Stimulated activated memory B cell treated with anti-CD40 and anti-IgM and Interleukin-4, amounts not matched to agents 10 μg/mL and 1 μg/mL and 100 μg/mL, for 72 hours (primary cell): ENCODE measurements around the gene OSBPL6.
"Not testable (repeated sequence)": the region's sequence is repeated elsewhere in the genome, so short reads cannot be mapped to it uniquely, and the experiment has no call there.

Experiments used
- ATAC-seq: fragments of 150-1000 bp; cut with Tn5 transposase; 2 replicates; pipeline ENCODE4 v1.10.0; 2021
- H3K27ac Mint-ChIP-seq: one replicate; pipeline ENCODE4 v1.8.0; 2022; ENCODE audit warnings: mild to moderate bottlenecking, mixed read lengths
- H3K27me3 Mint-ChIP-seq: one replicate; pipeline ENCODE4 v1.8.0; 2022; ENCODE audit warnings: mixed read lengths
- H3K36me3 Mint-ChIP-seq: one replicate; pipeline ENCODE4 v1.8.0; 2022; ENCODE audit warnings: mixed read lengths
- H3K4me1 Mint-ChIP-seq: one replicate; pipeline ENCODE4 v1.8.0; 2022; ENCODE audit warnings: mixed read lengths
- H3K4me3 Mint-ChIP-seq: one replicate; pipeline ENCODE4 v1.8.0; 2022; ENCODE audit warnings: mild to moderate bottlenecking, moderate library complexity, mixed read lengths
- H3K9me3 Mint-ChIP-seq: one replicate; pipeline ENCODE4 v1.8.0; 2022; ENCODE audit warnings: mixed read lengths

Gene OSBPL6

DNA sequence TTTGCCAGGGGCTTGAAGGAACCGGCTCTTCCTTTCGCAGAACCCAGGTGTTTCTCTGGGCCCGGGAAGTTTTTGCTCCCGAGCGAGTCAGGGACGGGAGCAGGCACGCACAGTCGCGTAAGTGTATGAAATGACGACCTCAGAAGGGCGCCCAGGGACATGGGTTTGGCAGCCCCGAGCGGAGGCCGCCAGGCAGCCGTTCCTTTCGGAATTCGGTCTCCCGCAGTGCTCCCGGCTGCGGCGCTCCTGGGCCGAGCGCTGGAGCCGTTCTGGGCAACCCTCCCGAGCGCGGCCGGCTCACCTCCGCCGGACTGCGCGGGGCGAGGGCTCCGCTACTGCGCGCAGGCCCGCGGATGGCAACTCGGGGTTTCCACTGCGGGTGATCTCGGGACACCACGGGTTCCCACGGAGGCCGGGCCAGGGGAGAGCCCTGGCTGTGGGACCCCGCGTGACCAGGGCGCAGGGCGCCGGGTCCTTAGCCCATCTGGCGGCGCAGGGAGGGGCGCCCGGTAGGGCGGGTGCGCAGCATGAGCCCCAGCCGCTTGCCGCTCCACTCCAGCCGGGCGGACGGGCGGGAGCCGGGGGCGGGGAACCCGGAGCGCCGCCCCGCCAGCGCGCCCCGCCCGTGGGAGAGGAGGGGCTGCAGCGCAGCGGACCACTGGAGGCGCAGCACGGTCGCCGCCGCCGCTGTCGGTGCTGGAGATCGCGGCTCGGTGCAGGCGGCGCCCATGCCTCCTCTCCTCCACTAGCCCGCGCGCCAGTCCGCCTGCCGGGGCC lies at the start of gene OSBPL6:
Gene OSBPL6 (plus strand): TSS at position 690 of the 777 bp plus-strand sequence. CDS start 111,673 bp downstream, outside the sequence.
- Mint-ChIP-seq H3K36me3 (no peaks in the 10 kb centered on the region), H3K4me1 (peaks cover 12% of the 10 kb centered on the region), H3K9me3 (peaks cover 4% of the 10 kb centered on the region), H3K27ac (no peak within 1 kb of the TSS), H3K4me3 (peak within 1 kb of the TSS; percentile 70), H3K27me3 (peaks cover 47% of the 10 kb centered on the region)
- ATAC-seq: peak; percentile 90

DNA sequence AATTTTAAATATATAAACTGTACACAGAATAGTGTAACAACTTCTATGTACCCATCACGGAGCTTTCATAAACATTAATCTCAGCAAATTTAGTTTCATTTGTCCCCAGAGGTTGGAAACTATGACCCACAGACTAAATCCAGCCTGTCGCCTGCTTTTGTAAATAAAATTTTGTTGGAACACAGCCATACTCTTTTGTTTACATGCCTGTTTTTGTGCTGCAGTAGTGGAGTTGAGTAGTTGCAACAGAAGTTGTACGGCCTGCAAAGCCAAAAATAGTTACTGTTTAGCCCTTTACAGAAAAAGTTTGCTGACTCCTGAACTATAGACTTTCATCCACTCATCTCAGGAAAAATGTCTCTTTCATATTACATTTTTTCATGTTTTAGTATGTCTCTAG lies 42.3 kb upstream of the OSBPL6 start:
- H3K4me3 Mint-ChIP-seq: no peak overlapping the region
- H3K36me3 Mint-ChIP-seq: no peaks in the 10 kb centered on the region
- no peak overlapping the region for H3K27ac Mint-ChIP-seq
- ATAC-seq: no peak
- H3K27me3 Mint-ChIP-seq: peaks cover 44% of the 10 kb centered on the region
- H3K9me3 Mint-ChIP-seq: peaks cover 11% of the 10 kb centered on the region
- H3K4me1 Mint-ChIP-seq: no peaks in the 10 kb centered on the region

DNA sequence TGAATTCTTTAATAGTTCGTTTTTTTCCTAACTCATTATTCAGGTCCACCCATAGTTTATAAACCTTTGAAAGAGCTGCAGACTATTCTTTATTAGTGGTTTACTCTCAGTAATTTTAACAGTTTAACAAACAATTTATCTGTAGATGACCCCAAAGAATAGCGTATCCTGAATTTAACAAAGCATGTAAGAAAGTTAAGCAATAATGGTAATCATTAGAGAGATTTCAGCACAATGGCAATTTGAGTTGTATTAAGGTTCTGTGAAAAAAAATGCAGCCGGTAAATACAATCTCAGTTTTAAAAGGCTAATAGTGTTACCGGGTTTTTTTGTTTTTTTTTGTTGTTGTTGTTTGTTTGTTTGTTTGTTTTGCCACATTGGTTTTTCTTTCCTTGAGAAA lies 41.8 kb upstream of the OSBPL6 start:
- no peaks in the 10 kb centered on the region for H3K36me3 Mint-ChIP-seq
- H3K4me1 Mint-ChIP-seq: no peaks in the 10 kb centered on the region
- H3K27ac Mint-ChIP-seq: no peak overlapping the region
- H3K27me3 Mint-ChIP-seq: peaks cover 39% of the 10 kb centered on the region
- no peak overlapping the region for H3K4me3 Mint-ChIP-seq
- peaks cover 11% of the 10 kb centered on the region for H3K9me3 Mint-ChIP-seq
- ATAC-seq: no peak

DNA sequence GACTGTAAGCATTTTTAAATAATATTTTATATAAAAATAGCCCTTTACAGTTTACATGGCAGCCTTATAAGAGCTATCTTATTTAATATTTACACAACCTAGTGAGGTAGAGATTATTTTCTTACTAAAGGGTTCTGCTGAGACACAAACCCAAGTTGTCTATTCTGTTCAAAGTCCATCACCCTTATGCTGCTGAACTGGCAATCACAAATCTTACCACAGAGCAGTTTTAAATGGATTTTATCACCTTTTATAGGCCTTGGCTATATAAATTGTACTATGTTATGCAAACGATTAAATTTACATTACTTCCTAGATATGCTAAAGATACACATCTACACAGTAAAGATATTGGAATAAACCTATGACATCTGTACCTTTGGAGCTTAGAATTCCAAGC lies 41.3 kb upstream of the OSBPL6 start:
- Mint-ChIP-seq H3K4me3 (no peak overlapping the region), H3K27ac (no peak overlapping the region), H3K27me3 (peaks cover 35% of the 10 kb centered on the region), H3K9me3 (peaks cover 11% of the 10 kb centered on the region), H3K4me1 (no peaks in the 10 kb centered on the region), H3K36me3 (no peaks in the 10 kb centered on the region)
- no peak for ATAC-seq

DNA sequence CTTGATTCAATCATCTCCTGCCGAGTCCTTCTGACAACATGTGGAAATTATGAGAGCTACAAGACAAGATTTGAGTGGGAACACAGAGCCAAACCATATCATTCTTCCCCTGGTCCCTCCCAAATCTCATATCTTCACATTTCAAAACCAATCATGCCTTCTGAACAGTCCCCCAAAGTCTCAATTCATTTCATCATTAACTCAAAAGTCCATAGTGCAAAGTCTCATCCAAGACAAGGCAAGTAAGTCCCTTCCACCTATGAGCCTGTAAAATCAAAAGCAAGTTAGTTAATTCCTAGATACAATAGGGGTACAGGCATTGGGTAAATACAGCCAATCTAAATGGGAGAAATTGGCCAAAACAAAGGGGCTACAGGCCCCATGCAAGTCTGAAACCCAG lies 40.4 kb upstream of the OSBPL6 start:
- not testable (repeated sequence) for H3K27ac Mint-ChIP-seq, H3K4me3 Mint-ChIP-seq, ATAC-seq, H3K36me3 Mint-ChIP-seq, H3K4me1 Mint-ChIP-seq
- peaks cover 30% of the 10 kb centered on the region for H3K27me3 Mint-ChIP-seq
- peaks cover 11% of the 10 kb centered on the region for H3K9me3 Mint-ChIP-seq

DNA sequence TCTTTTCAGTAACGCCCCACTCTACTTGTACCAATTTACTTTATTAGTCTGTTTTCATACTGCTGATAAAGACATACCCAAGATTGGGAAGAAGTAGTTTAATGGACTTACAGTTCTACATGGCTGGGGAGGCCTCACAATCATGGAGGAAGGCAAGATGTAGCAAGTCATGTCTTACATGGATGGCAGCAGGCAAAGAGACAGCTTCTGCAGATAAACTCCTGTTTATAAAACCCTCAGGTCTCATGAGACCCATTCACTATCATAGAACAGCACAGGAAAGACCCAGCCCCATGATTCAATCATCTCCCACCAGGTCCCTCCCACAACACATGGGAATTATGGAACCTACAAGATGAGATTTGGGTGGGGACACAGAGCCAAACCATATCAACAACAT lies 38.8 kb upstream of the OSBPL6 start:
- H3K9me3 Mint-ChIP-seq: peaks cover 11% of the 10 kb centered on the region
- no peaks in the 10 kb centered on the region for H3K4me1 Mint-ChIP-seq
- H3K36me3 Mint-ChIP-seq: no peaks in the 10 kb centered on the region
- no peak overlapping the region for H3K27ac Mint-ChIP-seq
- H3K27me3 Mint-ChIP-seq: peaks cover 27% of the 10 kb centered on the region
- no peak for ATAC-seq
- no peak overlapping the region for H3K4me3 Mint-ChIP-seq

DNA sequence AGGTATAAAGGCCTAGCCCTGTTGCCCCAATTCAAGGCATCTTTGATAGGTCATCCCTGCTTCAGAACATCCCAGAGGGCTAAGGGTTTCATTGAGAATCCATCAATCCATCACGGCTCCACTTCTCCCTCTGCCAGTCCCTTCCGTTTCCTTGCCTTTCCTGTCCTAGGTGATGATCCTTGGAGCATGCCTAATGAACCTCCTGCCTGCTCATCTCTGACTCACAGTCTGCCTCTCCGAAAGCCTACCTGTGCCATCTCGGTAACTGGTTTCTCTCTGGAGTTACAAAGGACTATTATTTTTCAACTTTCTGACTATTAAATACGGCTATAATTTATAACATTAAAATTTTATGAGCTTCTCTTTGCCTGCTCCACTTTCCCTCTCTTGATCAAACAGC lies 36.7 kb upstream of the OSBPL6 start:
- H3K27me3 Mint-ChIP-seq: peaks cover 33% of the 10 kb centered on the region
- no peak overlapping the region for H3K4me3 Mint-ChIP-seq
- no peak overlapping the region for H3K27ac Mint-ChIP-seq
- H3K4me1 Mint-ChIP-seq: no peaks in the 10 kb centered on the region
- no peaks in the 10 kb centered on the region for H3K36me3 Mint-ChIP-seq
- no peak for ATAC-seq
- H3K9me3 Mint-ChIP-seq: peaks cover 11% of the 10 kb centered on the region

DNA sequence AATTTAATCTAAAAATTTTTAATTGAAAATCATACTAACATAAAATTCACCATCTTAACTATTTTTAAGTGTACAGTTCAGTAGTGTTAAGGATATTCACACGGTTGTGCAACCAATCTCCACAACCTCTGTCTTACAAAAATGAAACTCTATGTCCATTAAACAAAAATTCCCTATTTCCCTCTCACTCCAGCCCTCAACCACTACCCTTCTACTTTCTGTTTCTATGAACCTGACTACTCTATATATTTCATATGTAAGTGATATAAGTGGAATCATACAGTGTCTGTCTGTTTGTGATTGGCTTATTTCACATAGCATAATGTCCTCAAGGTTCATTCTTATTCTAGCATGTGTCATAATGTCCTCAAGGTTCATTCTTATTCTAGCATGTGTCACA lies 34.3 kb upstream of the OSBPL6 start:
- Mint-ChIP-seq H3K36me3 (no peaks in the 10 kb centered on the region), H3K27me3 (peaks cover 26% of the 10 kb centered on the region), H3K4me1 (peaks cover 6% of the 10 kb centered on the region), H3K27ac (no peak overlapping the region), H3K4me3 (no peak overlapping the region), H3K9me3 (peaks cover 6% of the 10 kb centered on the region)
- no peak for ATAC-seq

DNA sequence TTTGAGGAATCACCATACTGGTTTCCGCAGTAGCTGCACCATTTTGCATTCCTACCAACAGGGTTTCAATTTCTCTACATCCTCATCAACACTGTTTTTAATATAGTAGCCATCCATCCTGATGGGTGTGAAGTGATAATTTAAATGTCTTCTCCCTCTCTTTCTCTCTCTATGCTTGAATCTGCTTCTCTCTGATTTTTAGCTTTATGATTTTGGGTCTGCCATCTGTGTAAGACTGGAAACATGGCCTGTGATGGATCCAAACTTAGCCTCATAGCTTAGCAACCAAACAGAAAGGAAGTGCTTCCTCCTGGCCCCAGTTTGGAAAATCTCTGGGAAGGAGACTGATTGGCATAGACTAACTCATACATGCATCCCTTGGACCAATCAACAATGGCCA lies 33.7 kb upstream of the OSBPL6 start:
- Mint-ChIP-seq H3K36me3 (no peaks in the 10 kb centered on the region), H3K27me3 (peaks cover 26% of the 10 kb centered on the region), H3K27ac (no peak overlapping the region), H3K4me1 (peaks cover 6% of the 10 kb centered on the region), H3K9me3 (peaks cover 1% of the 10 kb centered on the region), H3K4me3 (no peak overlapping the region)
- ATAC-seq: no peak

DNA sequence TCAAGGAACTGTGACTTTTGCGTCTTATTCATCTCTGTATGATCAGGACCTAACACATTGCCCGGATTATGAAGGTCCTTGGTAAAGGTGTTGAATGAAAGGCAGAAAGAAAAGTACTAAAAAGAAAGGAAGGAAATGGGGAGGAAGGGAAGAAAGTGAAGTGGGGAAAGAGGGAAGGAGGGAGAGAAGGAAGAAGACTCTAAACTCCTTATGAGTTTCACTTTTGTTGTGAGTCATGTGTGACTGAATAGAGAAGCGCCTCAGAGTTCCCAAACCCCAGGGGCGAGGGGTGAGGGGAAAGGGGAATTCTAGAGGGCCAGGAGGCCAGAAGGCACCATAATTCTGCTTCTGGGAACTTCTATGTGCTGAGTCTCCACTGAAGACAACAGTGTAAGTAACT lies 30.9 kb upstream of the OSBPL6 start:
- H3K27me3 Mint-ChIP-seq: peaks cover 26% of the 10 kb centered on the region
- no peaks in the 10 kb centered on the region for H3K9me3 Mint-ChIP-seq
- ATAC-seq: no peak
- H3K4me1 Mint-ChIP-seq: peaks cover 6% of the 10 kb centered on the region
- no peak overlapping the region for H3K27ac Mint-ChIP-seq
- H3K4me3 Mint-ChIP-seq: no peak overlapping the region
- no peaks in the 10 kb centered on the region for H3K36me3 Mint-ChIP-seq

DNA sequence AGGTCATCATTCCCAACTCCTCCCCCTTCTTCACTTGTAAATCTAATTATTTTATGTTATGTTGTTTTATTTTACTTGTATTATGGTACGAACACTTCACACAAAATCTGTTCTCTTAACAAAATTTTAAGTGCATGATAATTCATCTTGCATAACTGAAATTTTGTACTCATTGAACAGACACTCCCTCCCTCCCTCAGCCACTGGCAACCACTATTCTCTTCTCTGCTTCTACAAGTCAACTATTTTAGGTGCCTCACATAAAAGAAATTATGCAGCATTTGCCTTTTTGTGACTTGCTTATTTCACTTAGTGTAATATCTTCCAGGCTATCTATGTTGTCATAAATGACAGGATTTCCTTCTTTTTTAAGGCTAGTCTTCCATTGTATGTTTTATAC lies 30.4 kb upstream of the OSBPL6 start:
- Mint-ChIP-seq H3K4me3 (no peak overlapping the region), H3K36me3 (no peaks in the 10 kb centered on the region), H3K27me3 (peaks cover 26% of the 10 kb centered on the region), H3K9me3 (no peaks in the 10 kb centered on the region), H3K4me1 (peaks cover 6% of the 10 kb centered on the region), H3K27ac (no peak overlapping the region)
- ATAC-seq: no peak

DNA sequence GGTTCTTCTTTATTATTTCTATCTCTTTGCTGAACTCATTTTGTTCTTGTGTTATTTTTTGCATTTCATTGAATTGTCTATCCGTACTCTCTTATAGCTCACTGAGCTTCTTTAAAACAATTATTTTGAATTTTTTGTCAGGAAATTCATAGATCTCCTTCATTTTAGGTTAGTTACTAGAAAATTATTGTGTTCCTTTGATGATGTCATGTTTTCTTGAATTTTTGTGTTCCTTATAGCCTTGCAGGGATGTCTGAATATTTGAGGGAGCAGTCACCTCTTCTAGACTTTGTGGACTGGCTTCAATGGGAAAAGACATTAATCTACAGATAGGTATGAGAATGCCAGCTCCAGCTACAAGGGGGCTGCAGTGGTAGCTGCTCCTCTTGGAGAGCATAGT lies 20.7 kb upstream of the OSBPL6 start:
- H3K36me3 Mint-ChIP-seq: no peaks in the 10 kb centered on the region
- H3K27ac Mint-ChIP-seq: no peak overlapping the region
- H3K27me3 Mint-ChIP-seq: peaks cover 37% of the 10 kb centered on the region
- H3K4me3 Mint-ChIP-seq: no peak overlapping the region
- ATAC-seq: no peak
- H3K9me3 Mint-ChIP-seq: peaks cover 6% of the 10 kb centered on the region
- no peaks in the 10 kb centered on the region for H3K4me1 Mint-ChIP-seq

DNA sequence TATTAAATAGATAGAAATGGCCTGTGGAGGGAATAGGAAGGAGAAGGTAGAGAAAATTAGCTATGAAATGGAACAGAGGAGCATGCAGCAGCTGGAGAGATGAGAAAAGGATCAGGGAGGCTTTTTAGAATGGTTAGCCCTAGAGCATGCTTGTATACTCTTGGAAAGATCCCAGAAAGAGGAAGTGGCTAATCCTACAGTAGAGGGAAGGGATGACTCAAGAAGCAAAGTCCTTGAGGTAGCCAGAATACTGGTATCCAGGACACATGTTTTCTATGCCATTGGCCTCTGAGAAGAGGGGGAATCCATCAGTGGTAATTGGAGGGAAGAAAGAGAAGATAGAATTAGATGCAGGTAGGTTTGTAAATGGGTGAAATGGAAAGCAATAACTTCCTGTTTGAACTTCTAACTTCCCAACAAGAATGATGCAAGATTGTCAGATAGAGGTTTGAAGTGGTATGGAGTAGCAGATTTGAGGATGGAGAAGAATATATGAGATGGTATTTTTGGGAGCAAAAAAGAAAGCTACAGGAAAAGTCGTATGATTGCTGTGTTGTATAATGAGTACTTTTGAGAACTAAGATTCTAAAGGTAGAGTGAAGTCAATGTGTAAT lies 17.1 kb upstream of the OSBPL6 start:
- Mint-ChIP-seq H3K9me3 (peaks cover 3% of the 10 kb centered on the region), H3K4me3 (no peak overlapping the region), H3K36me3 (no peaks in the 10 kb centered on the region), H3K4me1 (no peaks in the 10 kb centered on the region), H3K27ac (no peak overlapping the region), H3K27me3 (peaks cover 21% of the 10 kb centered on the region)
- ATAC-seq: no peak

DNA sequence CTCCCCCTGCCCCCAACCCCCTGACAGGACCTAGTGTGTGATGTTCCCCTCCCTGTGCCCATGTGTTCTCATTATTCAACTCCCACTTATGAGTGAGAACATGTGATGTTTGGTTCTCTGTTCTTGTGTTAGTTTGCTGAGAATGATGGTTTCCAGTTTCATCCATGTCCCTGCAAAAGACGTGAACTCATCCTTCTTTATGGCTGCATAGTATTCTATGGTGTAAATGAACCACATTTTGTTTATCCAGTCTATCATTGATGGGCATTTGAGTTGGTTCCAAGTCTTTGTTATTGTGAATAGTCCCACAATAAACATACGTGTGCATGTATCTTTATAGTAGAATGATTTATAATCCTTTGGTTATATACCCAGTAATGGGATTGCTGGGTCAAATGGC lies 13.7 kb upstream of the OSBPL6 start:
- H3K27ac Mint-ChIP-seq, H3K4me1 Mint-ChIP-seq, ATAC-seq, H3K9me3 Mint-ChIP-seq, H3K4me3 Mint-ChIP-seq, H3K36me3 Mint-ChIP-seq: not testable (repeated sequence)
- H3K27me3 Mint-ChIP-seq: peaks cover 21% of the 10 kb centered on the region

DNA sequence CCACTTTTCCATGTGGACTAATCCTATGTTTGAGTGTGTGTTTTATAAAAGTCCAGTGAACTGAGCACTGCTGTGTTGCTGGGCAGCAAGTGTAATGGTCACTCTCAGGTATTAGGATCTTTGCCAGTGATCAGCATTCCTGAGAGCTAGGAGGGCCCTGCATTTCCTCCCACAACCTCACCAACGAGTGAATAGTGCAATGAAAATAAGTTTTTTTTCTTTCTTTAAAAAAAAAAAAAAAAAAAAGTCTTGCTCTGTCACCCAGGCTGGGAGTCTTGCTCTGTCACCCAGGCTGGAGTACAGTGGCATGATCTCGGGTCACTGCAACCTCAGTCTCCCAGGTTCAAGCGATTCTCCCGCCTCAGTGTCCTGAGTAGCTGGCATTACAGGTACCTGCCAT lies 6.5 kb upstream of the OSBPL6 start:
- ATAC-seq: no peak
- no peak overlapping the region for H3K4me3 Mint-ChIP-seq

DNA sequence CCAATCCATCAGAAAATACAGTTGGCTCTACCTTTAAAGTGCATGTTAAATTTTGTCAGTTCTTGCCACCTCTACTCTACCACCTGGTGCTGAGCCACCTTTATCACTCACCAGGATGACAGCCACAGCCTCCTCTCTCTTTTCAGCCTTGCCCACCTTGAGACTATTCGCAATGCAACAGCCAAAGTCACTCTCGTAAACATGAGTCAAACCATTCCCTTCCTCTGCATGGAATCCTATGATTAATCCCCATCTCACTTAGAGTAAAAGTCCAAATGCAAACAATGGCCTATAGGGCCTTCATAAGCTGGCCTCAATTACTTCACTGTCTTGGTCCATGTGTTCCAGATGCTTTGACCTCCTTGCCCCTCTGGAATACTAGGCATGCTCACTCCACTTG lies 5.8 kb upstream of the OSBPL6 start:
- no peaks in the 10 kb centered on the region for H3K9me3 Mint-ChIP-seq
- peaks cover 34% of the 10 kb centered on the region for H3K27me3 Mint-ChIP-seq
- no peaks in the 10 kb centered on the region for H3K36me3 Mint-ChIP-seq
- no peak for ATAC-seq
- no peak overlapping the region for H3K27ac Mint-ChIP-seq
- H3K4me1 Mint-ChIP-seq: peaks cover under 1% of the 10 kb centered on the region
- H3K4me3 Mint-ChIP-seq: no peak overlapping the region

More for the DNA sequence above, 6.5 kb upstream of the OSBPL6 start:
- H3K4me1 Mint-ChIP-seq: no peaks in the 10 kb centered on the region
- no peaks in the 10 kb centered on the region for H3K9me3 Mint-ChIP-seq
- peaks cover 33% of the 10 kb centered on the region for H3K27me3 Mint-ChIP-seq
- H3K27ac Mint-ChIP-seq: no peak overlapping the region
- no peaks in the 10 kb centered on the region for H3K36me3 Mint-ChIP-seq
